ENCODE results near the gene WWOX.

Gene WWOX

DNA sequence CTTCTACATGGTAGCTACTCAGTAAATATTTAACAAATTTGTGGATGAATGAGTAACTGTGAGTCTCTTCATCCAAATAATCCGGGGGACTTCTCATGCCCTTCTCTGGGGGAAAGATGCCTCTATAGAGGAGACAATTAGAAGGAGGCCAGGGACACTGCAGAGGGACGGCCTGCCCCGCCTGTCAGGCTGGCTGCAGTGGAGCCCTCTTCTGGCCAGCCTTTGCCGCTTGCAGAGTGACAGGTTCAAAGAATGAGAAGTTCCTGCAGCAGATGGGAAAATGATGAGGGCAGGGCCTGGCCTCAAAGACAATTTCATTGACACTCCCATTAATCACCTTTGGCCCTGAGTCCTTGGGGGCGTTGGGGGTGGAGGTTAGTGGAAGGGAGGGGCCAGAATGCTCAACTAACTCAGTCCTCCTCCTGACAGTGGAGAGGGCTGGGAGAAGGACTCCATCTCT is 1162.1 kb downstream of the WWOX start:
- DNase-seq, result no peak
- Histone ChIP-seq H3K27me3 (peaks cover 0 to 3% of the 10 kb centered on the region in 2 donors), H3K4me1 (peaks cover 0 to 14% (median 4%) of the 10 kb centered on the region in 4 donors), H3K4me3 (no peak overlapping the region), H3K27ac (no peak overlapping the region), H3K9me3 (no peaks in the 10 kb centered on the region), H3K36me3 (no peaks in the 10 kb centered on the region)
- intact Hi-C loops (cut with DNase I; ENCODE audit: low total_unique reads), result no loop called here
- TF ChIP-seq, protein P1, sequence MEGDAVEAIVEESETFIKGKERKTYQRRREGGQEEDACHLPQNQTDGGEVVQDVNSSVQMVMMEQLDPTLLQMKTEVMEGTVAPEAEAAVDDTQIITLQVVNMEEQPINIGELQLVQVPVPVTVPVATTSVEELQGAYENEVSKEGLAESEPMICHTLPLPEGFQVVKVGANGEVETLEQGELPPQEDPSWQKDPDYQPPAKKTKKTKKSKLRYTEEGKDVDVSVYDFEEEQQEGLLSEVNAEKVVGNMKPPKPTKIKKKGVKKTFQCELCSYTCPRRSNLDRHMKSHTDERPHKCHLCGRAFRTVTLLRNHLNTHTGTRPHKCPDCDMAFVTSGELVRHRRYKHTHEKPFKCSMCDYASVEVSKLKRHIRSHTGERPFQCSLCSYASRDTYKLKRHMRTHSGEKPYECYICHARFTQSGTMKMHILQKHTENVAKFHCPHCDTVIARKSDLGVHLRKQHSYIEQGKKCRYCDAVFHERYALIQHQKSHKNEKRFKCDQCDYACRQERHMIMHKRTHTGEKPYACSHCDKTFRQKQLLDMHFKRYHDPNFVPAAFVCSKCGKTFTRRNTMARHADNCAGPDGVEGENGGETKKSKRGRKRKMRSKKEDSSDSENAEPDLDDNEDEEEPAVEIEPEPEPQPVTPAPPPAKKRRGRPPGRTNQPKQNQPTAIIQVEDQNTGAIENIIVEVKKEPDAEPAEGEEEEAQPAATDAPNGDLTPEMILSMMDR (IDR thresholded peaks at IDR 0.05), result no peak

- intact Hi-C loops (cut with DNase I; ENCODE audit: low total_unique reads), result no loop called here
- Histone ChIP-seq H3K4me3 (no peak overlapping the region), H3K27ac (no peak overlapping the region), H3K4me1 (peaks cover 0 to 14% (median 4%) of the 10 kb centered on the region in 4 donors), H3K9me3 (no peaks in the 10 kb centered on the region), H3K36me3 (no peaks in the 10 kb centered on the region), H3K27me3 (peaks cover 0 to 3% of the 10 kb centered on the region in 2 donors)
- no peak for DNase-seq
- TF ChIP-seq, protein P1 (IDR thresholded peaks at IDR 0.05), result no peak
These were observed 1162.6 kb downstream of the WWOX start for GRCh38 chr16:79261944-79262552.

Measured in tibial artery (tissue), 4 donors.